Activated naive CD4-positive, alpha-beta T cell treated with anti-CD3 and anti-CD28 coated beads, Interleukin-2, amount 10 ng/mL, durations not matched to agents 7 days and 5 days (primary cell): ENCODE data around the gene CLEC4F.

Experiments used
- CTCF ChIA-PET: fragments of 350-600 bp; sonication (Branson Sonifier 250); formaldehyde crosslinking; loops from one replicate; lab custom pipeline; 2021; ENCODE audit warnings: antibody characterized with exemption; lab: Charles Lee
- DNase-seq: peaks from one replicate; pipeline ENCODE4 v3.0.0-alpha.2; 2020
- H3K27ac Mint-ChIP-seq: one replicate; pipeline ENCODE4 v1.8.0; 2021; ENCODE audit warnings: mild to moderate bottlenecking, moderate library complexity, mixed read lengths
- H3K27me3 Mint-ChIP-seq: one replicate; pipeline ENCODE4 v1.8.0; 2021; ENCODE audit warnings: mild to moderate bottlenecking, mixed read lengths
- H3K36me3 Mint-ChIP-seq: one replicate; pipeline ENCODE4 v1.8.0; 2021; ENCODE audit warnings: mixed read lengths
- H3K4me1 Mint-ChIP-seq: one replicate; pipeline ENCODE4 v1.8.0; 2021; ENCODE audit warnings: mixed read lengths
- H3K4me3 Mint-ChIP-seq: one replicate; pipeline ENCODE4 v1.8.0; 2021; ENCODE audit warnings: mild to moderate bottlenecking, moderate library complexity, mixed read lengths
- H3K9me3 Mint-ChIP-seq: one replicate; pipeline ENCODE4 v1.8.0; 2021; ENCODE audit warnings: mixed read lengths

Gene CLEC4F, protein sequence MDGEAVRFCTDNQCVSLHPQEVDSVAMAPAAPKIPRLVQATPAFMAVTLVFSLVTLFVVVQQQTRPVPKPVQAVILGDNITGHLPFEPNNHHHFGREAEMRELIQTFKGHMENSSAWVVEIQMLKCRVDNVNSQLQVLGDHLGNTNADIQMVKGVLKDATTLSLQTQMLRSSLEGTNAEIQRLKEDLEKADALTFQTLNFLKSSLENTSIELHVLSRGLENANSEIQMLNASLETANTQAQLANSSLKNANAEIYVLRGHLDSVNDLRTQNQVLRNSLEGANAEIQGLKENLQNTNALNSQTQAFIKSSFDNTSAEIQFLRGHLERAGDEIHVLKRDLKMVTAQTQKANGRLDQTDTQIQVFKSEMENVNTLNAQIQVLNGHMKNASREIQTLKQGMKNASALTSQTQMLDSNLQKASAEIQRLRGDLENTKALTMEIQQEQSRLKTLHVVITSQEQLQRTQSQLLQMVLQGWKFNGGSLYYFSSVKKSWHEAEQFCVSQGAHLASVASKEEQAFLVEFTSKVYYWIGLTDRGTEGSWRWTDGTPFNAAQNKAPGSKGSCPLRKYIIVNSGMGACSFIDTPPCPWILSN

DNA sequence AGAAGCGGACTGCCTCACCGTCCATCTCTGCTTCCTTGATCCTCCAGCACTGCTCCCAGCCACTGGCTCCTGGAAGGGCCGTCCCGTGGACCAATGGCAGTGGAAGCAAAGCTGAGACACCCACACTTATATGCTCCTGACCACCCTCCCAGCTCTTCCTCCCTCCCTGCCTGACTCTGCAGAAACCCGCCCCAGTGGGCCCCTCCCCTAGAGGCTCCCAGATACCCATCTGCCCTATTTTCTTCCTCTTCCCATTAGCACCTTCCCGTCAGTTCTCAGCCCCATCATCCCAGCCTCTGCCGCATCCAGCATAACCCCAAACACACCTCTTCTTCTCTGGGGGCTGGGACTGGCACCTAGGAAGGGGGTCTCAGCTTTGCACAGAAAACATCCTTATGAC lies at the start of gene CLEC4F:
TSS of gene CLEC4F (minus strand) at position 101 of the 400 bp plus-strand sequence. CDS start at position 25, 76 bp downstream.
- Mint-ChIP-seq H3K9me3 (no peaks in the 10 kb centered on the region), H3K27me3 (peaks cover 20% of the 10 kb centered on the region), H3K4me1 (peaks cover 19% of the 10 kb centered on the region), H3K36me3 (no peaks in the 10 kb centered on the region), H3K27ac (no peak within 1 kb of the TSS), H3K4me3 (no peak within 1 kb of the TSS)
- CTCF ChIA-PET = interaction anchor here (0.6 kb wide), 1 partner anchor 165 kb away, joined by 3 read pairs; no protein-coding TSS in a partner anchor
- DNase-seq = no peak

DNA sequence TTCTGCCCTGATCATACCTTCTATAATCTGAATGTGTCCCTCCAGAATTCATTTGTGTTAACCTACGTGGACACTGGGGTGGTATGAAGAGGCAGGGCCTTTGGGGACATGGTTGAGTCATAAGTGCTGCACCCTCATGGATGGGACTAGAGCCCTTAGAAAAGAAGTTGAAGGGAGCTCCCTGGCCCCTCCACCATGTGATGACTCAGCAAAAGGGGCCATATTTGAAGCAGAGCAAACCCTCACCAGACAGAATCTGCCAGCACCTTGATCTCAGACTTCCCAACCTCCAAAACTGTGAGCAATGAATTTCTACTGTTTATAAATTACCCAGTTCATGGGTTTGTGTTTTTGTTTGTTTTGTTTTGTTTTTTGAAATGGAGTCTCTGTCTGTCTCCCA lies 48.6 kb upstream of the CLEC4F start:
- DNase-seq = no peak
- no peak overlapping the region for H3K27ac Mint-ChIP-seq
- CTCF ChIA-PET = interaction anchor here (1.9 to 7.5 kb wide), 5 partner anchors 24 to 82 kb away, joined by 6 to 98 read pairs (median 67); partner anchors contain the start of gene FIGLA

DNA sequence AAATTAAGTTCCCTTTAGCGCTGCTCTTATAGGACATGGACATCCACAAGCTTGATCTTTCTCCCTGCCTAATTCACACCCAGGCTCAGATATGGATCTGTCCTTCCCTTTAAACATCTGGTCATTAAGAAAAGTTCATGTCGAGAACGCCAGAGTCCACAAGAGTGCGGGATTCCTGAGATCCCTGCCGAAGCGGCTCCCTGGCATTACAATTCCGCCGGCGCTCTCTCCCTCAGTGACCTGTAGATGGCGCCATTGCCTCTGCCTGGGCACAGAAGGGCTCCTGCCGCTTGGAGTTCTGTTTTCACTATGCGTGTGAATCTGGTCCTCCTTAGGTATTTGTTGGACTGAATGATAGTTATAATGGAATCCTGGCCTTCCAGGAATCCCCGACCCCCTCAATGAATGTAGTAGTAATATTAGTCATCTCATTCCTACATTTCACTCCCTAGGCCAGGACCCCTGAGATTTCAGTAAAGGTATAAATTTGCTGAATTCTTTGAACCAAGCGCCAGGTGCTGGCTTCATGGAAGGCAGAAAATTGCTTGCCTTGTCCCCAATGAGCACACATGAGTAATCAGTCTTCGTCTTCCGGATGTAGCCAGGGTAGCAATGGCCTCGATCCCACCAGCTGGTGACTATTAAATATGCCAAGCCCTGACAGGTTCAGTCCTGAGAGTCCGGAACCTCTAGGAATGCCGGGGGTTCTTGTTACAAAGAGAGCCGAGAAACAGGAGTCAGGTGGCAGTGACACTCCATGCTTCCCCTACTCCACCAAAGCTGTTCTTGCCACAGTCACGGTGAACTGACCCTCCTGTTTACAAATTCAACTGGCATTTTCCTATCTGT lies 41.6 kb upstream of the CLEC4F start:
- peaks cover 55% of the 10 kb centered on the region for H3K27me3 Mint-ChIP-seq
- H3K4me3 Mint-ChIP-seq = no peak overlapping the region

More for the DNA sequence above, 48.6 kb upstream of the CLEC4F start:
- Mint-ChIP-seq H3K27me3 (peaks cover 52% of the 10 kb centered on the region), H3K4me3 (no peak overlapping the region), H3K36me3 (no peaks in the 10 kb centered on the region), H3K4me1 (peaks cover 5% of the 10 kb centered on the region), H3K9me3 (no peaks in the 10 kb centered on the region)

DNA sequence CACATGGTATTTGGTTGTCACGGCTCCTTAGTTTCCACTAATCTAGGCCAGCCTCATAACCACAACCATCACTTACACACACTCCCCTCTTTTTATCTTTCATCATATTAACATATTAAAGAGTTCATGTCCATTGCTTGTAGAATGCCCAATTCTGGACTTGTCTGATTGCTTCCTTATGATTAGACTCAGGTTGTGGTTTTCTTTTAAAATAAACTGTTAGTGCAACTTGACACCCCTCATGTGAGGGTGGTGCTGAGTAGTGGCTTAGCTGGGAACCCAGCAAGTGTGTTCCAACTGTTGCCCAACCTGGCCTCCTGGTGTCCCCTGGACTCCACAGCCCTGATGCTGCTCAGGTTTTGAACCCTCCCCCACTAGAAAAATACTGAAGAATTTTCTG lies 35.3 kb upstream of the CLEC4F start:
- Mint-ChIP-seq H3K27me3 (peaks cover 20% of the 10 kb centered on the region), H3K27ac (no peak overlapping the region), H3K9me3 (no peaks in the 10 kb centered on the region), H3K4me1 (peaks cover 21% of the 10 kb centered on the region), H3K36me3 (no peaks in the 10 kb centered on the region), H3K4me3 (no peak overlapping the region)
- CTCF ChIA-PET = interaction anchor here (0.7 kb wide), 1 partner anchor 64 kb away, joined by 3 read pairs; no protein-coding TSS in a partner anchor
- no peak for DNase-seq

More for the DNA sequence above, 41.6 kb upstream of the CLEC4F start:
- CTCF ChIA-PET = interaction anchor here (0.7 to 7.5 kb wide), 16 partner anchors 9 to 86 kb away, joined by 3 to 61 read pairs (median 4); partner anchors contain the start of gene FIGLA
- DNase-seq = peak; percentile 79
- Mint-ChIP-seq H3K27ac (no peak overlapping the region), H3K9me3 (no peaks in the 10 kb centered on the region), H3K36me3 (no peaks in the 10 kb centered on the region), H3K4me1 (no peaks in the 10 kb centered on the region)

DNA sequence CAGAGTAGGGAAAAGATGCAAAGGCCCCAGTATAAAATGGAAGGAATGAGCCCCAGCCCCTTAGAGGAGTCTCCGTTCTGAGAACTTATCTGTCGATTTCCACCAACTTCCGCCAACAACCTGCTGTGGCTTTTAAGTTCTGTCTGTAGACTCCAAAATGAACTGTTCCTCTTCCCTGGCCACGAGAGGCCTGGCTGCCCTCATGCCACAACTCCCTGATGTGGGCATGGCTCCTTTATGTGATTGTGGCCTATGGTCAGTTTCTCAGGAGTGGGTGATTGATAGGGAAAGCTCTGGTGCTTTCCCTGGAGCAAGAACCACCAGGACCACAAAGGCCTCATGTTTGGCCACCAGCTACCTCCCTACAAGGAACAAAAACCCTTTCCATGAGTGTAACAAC lies 34.0 kb upstream of the CLEC4F start:
- peaks cover 26% of the 10 kb centered on the region for H3K4me1 Mint-ChIP-seq
- no peak overlapping the region for H3K4me3 Mint-ChIP-seq
- no peaks in the 10 kb centered on the region for H3K36me3 Mint-ChIP-seq
- no peaks in the 10 kb centered on the region for H3K9me3 Mint-ChIP-seq
- H3K27ac Mint-ChIP-seq = no peak overlapping the region
- no peak for DNase-seq
- peaks cover 10% of the 10 kb centered on the region for H3K27me3 Mint-ChIP-seq
- CTCF ChIA-PET = no interaction called here

DNA sequence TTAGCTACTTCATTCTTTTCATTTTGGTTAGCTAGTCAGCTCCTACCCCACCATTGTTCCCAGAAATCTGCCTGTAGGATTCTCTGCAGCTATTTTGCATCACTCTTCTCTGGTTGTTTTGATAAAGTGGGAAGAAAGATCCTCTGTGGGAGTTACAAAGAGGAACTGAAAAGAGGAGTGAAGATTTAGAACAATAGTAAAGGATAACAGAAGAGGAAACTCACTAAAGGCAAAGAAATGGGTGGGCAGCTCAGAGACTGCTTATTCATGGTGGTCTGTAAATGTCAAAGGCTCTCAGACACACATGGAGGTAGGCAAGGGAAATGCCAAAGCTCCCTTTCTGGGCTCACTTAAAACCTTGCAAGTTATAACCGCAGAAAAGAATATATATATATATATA lies 32.4 kb upstream of the CLEC4F start:
- no peaks in the 10 kb centered on the region for H3K36me3 Mint-ChIP-seq
- H3K9me3 Mint-ChIP-seq = no peaks in the 10 kb centered on the region
- no peak overlapping the region for H3K27ac Mint-ChIP-seq
- CTCF ChIA-PET = interaction anchor here (0.7 to 1.2 kb wide), 6 partner anchors 8 to 72 kb away, joined by 3 to 5 read pairs (median 3); no protein-coding TSS in a partner anchor
- no peaks in the 10 kb centered on the region for H3K27me3 Mint-ChIP-seq
- H3K4me1 Mint-ChIP-seq = peaks cover 26% of the 10 kb centered on the region
- no peak for DNase-seq
- H3K4me3 Mint-ChIP-seq = no peak overlapping the region

DNA sequence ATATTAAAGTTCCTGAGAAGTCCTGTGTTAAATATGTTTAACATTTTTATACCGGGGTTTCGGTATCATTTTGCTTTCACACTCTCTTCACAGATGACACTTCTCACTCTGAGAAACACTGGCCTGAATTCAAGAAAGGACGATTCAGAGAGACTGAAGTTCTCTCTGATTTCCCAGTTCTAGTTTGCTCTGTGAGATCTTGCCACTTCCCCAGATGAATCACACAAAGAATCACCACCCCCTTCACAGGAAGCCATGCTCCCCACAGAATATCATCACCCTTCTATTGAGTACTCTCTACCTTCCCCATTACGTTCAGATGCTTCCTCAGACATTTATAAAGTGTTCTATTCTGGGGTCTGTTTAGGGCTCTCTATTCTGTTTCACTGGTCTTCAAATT lies 31.3 kb upstream of the CLEC4F start:
- H3K4me3 Mint-ChIP-seq = no peak overlapping the region
- peaks cover 26% of the 10 kb centered on the region for H3K4me1 Mint-ChIP-seq
- H3K36me3 Mint-ChIP-seq = no peaks in the 10 kb centered on the region
- CTCF ChIA-PET = interaction anchor here (1.2 kb wide), 1 partner anchor 10 kb away, joined by 3 read pairs; no protein-coding TSS in a partner anchor
- DNase-seq = peak; percentile 44
- no peaks in the 10 kb centered on the region for H3K9me3 Mint-ChIP-seq
- H3K27ac Mint-ChIP-seq = peak overlapping the region; percentile 3
- no peaks in the 10 kb centered on the region for H3K27me3 Mint-ChIP-seq

DNA sequence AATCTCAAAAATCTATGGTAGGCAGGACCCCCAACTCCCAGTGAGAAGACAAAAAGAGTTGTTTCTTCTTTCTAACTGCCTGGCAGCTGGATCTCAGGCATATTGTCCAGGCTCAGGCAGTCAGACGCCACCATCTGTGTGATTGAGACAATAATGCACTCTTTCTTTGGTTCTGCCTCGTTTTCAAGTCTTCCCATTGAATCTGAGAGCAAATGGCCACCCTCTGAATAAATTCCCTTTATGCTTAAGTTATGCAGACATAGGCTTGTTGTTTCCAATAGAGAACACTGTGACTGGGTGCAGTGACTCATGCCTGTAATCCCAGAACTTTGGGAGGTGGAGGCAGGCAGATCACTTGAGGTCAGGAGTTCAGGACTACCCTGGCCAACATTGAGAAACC lies 30.5 kb upstream of the CLEC4F start:
- peaks cover 26% of the 10 kb centered on the region for H3K4me1 Mint-ChIP-seq
- DNase-seq = no peak
- CTCF ChIA-PET = interaction anchor here (0.7 to 1.3 kb wide), 2 partner anchors 62 to 109 kb away, joined by 3 to 4 read pairs; no protein-coding TSS in a partner anchor
- no peaks in the 10 kb centered on the region for H3K9me3 Mint-ChIP-seq
- H3K27me3 Mint-ChIP-seq = no peaks in the 10 kb centered on the region
- H3K36me3 Mint-ChIP-seq = no peaks in the 10 kb centered on the region
- no peak overlapping the region for H3K4me3 Mint-ChIP-seq
- peak overlapping the region; percentile 15 for H3K27ac Mint-ChIP-seq

DNA sequence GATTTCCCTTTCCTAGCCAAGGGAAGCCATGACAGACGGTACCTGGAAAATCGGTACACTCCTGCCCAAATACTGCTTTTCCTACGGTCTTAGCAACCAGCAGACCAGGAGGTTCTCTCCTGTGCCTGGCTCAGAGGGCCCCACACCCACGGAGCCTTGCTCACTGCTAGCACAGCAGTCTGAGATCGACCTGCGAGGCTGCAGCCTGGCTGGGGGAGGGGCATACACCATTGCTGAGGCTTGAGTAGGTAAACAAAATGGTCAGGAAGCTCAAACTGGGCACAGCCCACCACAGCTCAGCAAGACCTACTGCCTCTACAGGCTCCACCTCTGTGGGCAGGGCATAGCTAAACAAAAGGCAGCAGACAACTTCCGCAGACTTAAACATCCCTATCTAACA lies 22.0 kb upstream of the CLEC4F start:
- Mint-ChIP-seq H3K27ac (no peak overlapping the region), H3K27me3 (peaks cover 28% of the 10 kb centered on the region), H3K4me3 (no peak overlapping the region), H3K4me1 (no peaks in the 10 kb centered on the region), H3K9me3 (no peaks in the 10 kb centered on the region), H3K36me3 (no peaks in the 10 kb centered on the region)
- no peak for DNase-seq
- CTCF ChIA-PET = interaction anchor here (2.2 kb wide), 1 partner anchor 18 kb away, joined by 6 read pairs; no protein-coding TSS in a partner anchor

DNA sequence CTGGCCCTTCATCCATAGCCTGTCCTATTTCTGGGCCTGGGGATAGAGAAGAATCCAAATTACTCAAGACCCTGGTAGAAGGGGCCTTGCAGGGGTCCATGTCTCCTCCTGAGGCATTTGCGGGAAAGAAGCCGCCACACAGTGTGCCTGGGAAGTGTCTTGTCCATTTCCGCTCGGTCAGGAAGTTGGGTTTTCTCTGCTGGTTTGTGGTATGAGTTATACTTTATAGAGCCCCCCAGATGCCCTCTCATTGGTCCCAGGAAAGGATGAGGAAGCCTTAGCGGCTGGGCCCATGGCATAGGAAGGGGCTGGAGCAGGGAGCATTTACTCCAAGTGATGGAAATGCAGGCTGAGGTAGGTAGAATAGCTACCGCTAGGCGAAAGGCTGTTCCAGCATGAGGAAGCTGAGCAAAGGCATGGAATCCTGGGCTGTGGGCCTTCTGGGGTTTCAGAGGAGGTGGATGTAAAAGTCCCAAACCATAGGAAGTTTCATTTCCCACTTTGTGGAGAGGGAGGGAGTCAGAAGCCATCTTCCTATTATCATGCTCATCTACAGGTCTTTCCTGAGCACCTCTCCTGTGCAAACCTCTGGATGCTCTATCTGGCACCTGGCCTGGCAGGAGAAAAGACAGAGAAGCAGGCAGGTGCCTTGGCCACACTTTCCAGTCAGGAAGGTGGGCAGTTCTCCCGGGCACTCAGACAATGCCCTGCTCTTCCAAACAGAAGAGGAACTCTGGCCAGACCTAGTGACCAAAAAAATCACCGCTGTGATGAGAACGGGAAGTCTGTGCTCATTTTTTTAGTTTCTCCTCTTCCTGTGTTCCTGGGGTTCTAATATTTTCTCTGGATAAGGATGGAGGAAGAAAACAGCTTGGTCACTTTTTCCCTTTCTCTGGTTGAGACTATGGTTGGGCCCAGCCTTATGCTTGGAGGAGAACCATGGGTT lies 17.9 kb upstream of the CLEC4F start:
- no peak for DNase-seq
- no peaks in the 10 kb centered on the region for H3K4me1 Mint-ChIP-seq

DNA sequence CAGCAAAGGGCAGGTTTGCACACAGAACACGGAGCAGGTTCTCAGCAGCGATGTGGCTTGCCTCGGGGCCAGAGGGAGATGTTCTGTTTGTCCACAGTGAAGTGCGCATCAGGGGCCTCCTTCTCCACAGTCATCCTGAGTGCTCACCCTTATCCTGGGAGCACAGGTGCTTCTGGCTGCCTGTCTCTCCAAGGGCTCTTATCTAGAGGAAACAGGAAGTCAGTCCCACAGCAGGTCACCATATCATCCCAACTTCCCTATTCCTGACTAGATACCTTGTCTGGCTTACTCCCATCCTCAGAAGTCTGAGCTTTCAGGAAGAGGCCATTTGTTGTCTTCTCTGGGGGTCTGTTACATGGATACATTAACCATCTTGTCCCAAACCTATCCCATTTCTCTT lies 15.2 kb upstream of the CLEC4F start, which contains the start of gene CD207:
TSS of gene CD207 (minus strand) at position 174 of the 400 bp plus-strand sequence. CDS start at position 134, 40 bp downstream.
- Mint-ChIP-seq H3K27me3 (peaks cover 53% of the 10 kb centered on the region), H3K9me3 (no peaks in the 10 kb centered on the region), H3K4me1 (no peaks in the 10 kb centered on the region), H3K4me3 (no peak within 1 kb of the TSS), H3K27ac (no peak within 1 kb of the TSS), H3K36me3 (no peaks in the 10 kb centered on the region)
- CTCF ChIA-PET = no interaction called here
- no peak for DNase-seq

More for the DNA sequence above, 17.9 kb upstream of the CLEC4F start:
- H3K9me3 Mint-ChIP-seq = no peaks in the 10 kb centered on the region
- peaks cover 50% of the 10 kb centered on the region for H3K27me3 Mint-ChIP-seq
- CTCF ChIA-PET = no interaction called here
- H3K36me3 Mint-ChIP-seq = no peaks in the 10 kb centered on the region
- H3K4me3 Mint-ChIP-seq = no peak overlapping the region
- H3K27ac Mint-ChIP-seq = no peak overlapping the region

DNA sequence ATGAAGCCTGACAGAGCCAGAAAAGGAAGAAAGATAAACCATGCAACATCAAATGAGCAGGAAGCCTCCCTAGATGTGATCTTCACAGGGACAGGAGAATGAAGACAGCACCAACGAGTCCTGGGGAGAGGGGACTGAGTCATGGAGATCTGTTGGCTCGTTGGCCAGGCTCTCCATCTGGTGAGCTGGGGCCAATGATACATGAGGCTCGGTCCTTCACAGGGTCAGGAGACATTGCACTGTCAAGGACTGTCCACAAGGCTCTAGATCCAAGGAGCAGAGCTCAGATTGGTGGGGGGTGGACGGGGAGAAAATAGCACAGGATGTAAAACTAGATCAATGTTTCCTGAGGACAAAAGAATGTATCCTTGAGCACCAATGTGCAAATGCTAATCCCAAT lies 14.5 kb upstream of the CLEC4F start:
- DNase-seq = no peak
- H3K9me3 Mint-ChIP-seq = no peaks in the 10 kb centered on the region
- H3K27me3 Mint-ChIP-seq = peaks cover 50% of the 10 kb centered on the region
- CTCF ChIA-PET = no interaction called here
- no peaks in the 10 kb centered on the region for H3K4me1 Mint-ChIP-seq
- H3K36me3 Mint-ChIP-seq = no peaks in the 10 kb centered on the region
- H3K4me3 Mint-ChIP-seq = no peak overlapping the region
- no peak overlapping the region for H3K27ac Mint-ChIP-seq

DNA sequence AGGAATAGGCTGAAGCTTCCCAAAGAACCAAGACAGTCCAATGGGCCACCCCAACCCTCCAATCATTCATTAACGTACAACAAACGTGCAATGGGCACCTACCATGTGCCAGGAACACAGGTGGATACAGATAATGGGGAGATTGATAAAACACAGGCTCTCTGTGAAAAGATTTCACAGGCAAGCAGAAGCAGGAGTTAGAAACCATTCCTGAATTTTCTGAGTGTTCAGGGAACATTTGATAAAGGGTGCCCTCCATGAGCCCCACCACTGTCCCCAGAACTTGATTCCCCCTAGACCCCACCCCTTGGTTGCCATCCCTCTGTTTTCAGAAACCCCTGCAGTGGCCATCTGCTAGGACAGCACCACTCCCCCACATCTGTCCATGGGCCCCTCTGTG lies 13.7 kb upstream of the CLEC4F start:
- DNase-seq = no peak
- H3K36me3 Mint-ChIP-seq = no peaks in the 10 kb centered on the region
- no peaks in the 10 kb centered on the region for H3K9me3 Mint-ChIP-seq
- peaks cover 54% of the 10 kb centered on the region for H3K27me3 Mint-ChIP-seq
- no peaks in the 10 kb centered on the region for H3K4me1 Mint-ChIP-seq
- no peak overlapping the region for H3K4me3 Mint-ChIP-seq
- CTCF ChIA-PET = no interaction called here
- no peak overlapping the region for H3K27ac Mint-ChIP-seq
